HCT116 (cell line): ENCODE measurements around the gene MALL.
"Not testable (repeated sequence)": the region's sequence is repeated elsewhere in the genome, so short reads cannot be mapped to it uniquely, and the experiment has no call there.

ENCODE experiments used
- CEBPB ChIP-seq: IDR thresholded peaks from 2 replicates; pipeline ENCODE4 v1.6.1; 2012; ENCODE audit warnings: low read depth
- CTCF ChIP-seq, 3 experiments: fragments of 200-600 bp in 1 of 3; sonication (generic) in 1 of 3; IDR thresholded peaks in 2 of 3; conservative IDR thresholded peaks in 1 of 3; 2 replicates each; pipeline ENCODE4 v1.5.1; 2012 to 2017; ENCODE audit warnings: low read depth in 2 of 3, low read length in 2 of 3, antibody characterized with exemption in 1 of 3, borderline replicate concordance in 1 of 3, control low read depth in 1 of 3, mild to moderate bottlenecking in 1 of 3, mixed read lengths in 1 of 3, mixed run types in 1 of 3, moderate library complexity in 1 of 3; ENCODE audit not compliant: insufficient read depth in 1 of 3
- EZH2 ChIP-seq: fragments of 200-600 bp; sonication (generic); IDR thresholded peaks from 2 replicates; pipeline ENCODE4 v1.6.1; 2017; ENCODE audit warnings: antibody characterized with exemption, mixed run types
- EZH2phosphoT487 ChIP-seq: fragments of 200-600 bp; IDR thresholded peaks from 2 replicates; pipeline ENCODE4 v1.6.1; 2018; ENCODE audit warnings: antibody characterized with exemption, borderline replicate concordance
- JUND ChIP-seq: IDR thresholded peaks from 2 replicates; pipeline ENCODE4 v1.6.1; 2012
- MAX ChIP-seq: IDR thresholded peaks from 2 replicates; pipeline ENCODE4 v1.6.1; 2012
- POLR2A ChIP-seq: IDR thresholded peaks from 2 replicates; pipeline ENCODE4 v1.7.0; 2011; ENCODE audit warnings: borderline replicate concordance; ENCODE audit not compliant: insufficient read depth, insufficient read length; ENCODE audit errors: extremely low read depth
- POLR2AphosphoS5 ChIP-seq: IDR thresholded peaks from 2 replicates; pipeline ENCODE4 v1.6.1; 2011; ENCODE audit warnings: mild to moderate bottlenecking, low read depth, low read length, moderate library complexity
- RAD21 ChIP-seq: IDR thresholded peaks from 2 replicates; pipeline ENCODE4 v1.6.1; 2012; ENCODE audit warnings: low read depth, mild to moderate bottlenecking
- SIN3A ChIP-seq: IDR thresholded peaks from 2 replicates; pipeline ENCODE4 v1.6.1; 2012; ENCODE audit warnings: low read depth
- SP1 ChIP-seq: IDR thresholded peaks from 2 replicates; pipeline ENCODE4 v1.6.1; 2012; ENCODE audit warnings: low read depth
- ZBTB33 ChIP-seq: IDR thresholded peaks from 2 replicates; pipeline ENCODE4 v1.6.1; 2011; ENCODE audit warnings: mild to moderate bottlenecking, low read length, moderate library complexity; ENCODE audit not compliant: insufficient replicate concordance; ENCODE audit errors: extremely low read depth
- ZFX ChIP-seq: fragments of 450-650 bp; IDR thresholded peaks from 2 replicates; pipeline ENCODE4 v1.6.1; 2017

GRCh38 chr2:110083162-110083561 lies 32.5 kb downstream of the MALL start:
- TF ChIP-seq CTCF (IDR thresholded peaks at IDR 0.05 in 2 of 3, conservative IDR thresholded peaks at IDR 0.05 in 1 of 3; ENCODE audit: borderline replicate concordance in 1 of 3, insufficient read depth in 1 of 3, low read depth in 2 of 3, low read length in 2 of 3); POLR2A; ZFX; EZH2; SIN3A; RAD21; MAX; ZBTB33; JUND; POLR2AphosphoS5; CEBPB; EZH2phosphoT487; SP1: not testable (repeated sequence)
